Activated naive CD8-positive, alpha-beta T cell treated with anti-CD3 and anti-CD28 coated beads, Interleukin-2, amount 50 U/mL, for 16 hours (primary cell): ENCODE measurements around the gene RB1.

Experiments used
- DNase-seq: peaks from one replicate; pipeline ENCODE4 v3.0.0-alpha.2; 2020; ENCODE audit warnings: low read depth, low spot score

The RB1 gene

DNA sequence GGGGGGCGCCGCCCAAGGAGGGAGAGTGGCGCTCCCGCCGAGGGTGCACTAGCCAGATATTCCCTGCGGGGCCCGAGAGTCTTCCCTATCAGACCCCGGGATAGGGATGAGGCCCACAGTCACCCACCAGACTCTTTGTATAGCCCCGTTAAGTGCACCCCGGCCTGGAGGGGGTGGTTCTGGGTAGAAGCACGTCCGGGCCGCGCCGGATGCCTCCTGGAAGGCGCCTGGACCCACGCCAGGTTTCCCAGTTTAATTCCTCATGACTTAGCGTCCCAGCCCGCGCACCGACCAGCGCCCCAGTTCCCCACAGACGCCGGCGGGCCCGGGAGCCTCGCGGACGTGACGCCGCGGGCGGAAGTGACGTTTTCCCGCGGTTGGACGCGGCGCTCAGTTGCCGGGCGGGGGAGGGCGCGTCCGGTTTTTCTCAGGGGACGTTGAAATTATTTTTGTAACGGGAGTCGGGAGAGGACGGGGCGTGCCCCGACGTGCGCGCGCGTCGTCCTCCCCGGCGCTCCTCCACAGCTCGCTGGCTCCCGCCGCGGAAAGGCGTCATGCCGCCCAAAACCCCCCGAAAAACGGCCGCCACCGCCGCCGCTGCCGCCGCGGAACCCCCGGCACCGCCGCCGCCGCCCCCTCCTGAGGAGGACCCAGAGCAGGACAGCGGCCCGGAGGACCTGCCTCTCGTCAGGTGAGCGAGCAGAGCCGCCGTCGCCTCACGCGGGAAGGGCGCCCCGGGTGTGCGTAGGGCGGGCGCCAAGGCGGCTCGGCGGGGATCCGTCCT is at the start of gene RB1:
Gene RB1 (plus strand): TSS at position 393 of the 784 bp plus-strand sequence. CDS start 162 bp downstream, at position 555.
- DNase-seq, result peak; percentile 75

DNA sequence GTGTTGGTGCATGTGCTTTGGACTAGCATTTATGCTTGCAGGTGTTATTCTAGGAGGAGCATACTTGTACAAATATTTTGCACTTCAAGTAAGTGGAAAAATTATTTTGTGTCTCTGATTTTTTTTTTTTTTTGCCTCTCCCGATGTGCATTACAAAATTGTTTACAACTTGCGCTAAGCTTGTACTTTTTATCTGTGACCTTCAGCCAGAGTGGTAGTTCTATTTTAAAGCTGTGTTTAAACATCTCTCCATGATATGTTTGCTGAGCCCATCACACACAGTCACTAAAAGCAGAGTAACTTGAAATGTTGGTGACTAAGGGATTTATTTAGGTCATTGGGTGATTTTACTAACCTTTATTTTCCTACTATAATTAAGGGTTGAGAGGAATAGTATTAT is 49.7 kb upstream of the RB1 start:
- DNase-seq, result no peak

DNA sequence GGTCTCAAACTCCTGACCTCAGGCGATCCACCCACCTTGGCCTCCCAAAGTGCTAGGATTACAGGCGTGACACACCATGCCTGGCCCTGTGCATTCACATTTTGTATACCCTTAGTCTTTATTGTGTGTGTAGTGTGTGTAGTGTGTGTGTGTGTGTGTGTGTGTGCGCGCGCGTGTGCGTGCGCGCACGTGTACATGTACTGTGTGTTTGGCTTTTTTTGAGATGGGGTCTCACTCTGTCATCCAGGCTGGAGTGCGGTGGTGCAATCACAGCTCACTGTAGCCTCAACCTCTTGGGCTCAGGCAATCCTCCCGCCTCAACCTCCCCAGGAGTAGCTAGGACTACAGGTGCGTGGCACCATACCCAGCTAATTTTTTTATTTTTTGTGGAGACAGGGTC is 48.5 kb upstream of the RB1 start:
- no peak for DNase-seq

DNA sequence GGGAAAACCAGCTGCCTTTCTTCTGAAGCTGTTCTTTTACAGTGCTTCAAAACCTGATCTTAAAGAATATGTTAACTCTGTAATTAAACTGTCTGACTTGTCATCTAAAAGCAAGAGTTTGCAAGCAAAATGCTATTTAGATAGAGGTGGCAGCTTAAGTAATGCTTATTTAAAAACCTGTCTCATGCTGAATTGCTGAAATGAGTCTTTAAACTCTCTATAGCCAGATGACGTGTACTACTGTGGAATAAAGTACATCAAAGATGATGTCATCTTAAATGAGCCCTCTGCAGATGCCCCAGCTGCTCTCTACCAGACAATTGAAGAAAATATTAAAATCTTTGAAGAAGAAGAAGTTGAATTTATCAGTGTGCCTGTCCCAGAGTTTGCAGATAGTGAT is 47.6 kb upstream of the RB1 start:
- DNase-seq, result no peak

DNA sequence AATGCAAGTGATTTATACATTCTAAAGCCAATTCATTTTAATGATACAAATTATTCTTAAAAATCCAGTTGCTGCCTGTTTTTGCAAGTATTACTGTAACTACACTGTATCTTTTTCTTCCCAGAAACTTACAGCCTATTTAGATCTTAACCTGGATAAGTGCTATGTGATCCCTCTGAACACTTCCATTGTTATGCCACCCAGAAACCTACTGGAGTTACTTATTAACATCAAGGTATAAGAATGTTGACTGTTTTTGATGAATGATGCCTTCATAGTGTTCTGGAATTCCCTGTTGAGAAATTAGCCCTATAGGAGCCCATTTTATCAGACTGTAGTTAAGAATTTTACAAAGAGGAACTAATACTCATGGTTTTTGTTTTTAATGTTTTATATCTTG is 45.5 kb upstream of the RB1 start:
- DNase-seq, result no peak

DNA sequence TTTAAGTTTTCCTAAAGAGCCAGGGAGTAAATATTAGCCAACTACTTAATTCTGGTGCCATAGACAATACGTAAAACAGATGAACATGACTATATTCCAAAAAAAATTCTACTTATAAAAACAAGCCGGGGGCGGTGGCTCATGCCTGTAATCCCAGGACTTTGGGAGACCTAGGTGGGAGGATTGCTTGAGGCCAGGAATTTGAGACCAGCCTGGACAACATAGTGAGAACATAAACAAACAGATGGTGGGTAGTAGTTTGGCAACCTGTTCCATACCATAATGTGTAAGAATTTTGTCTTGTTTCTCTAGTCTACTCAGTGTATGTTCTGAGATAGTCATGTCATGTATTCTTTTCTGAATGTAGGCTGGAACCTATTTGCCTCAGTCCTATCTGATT is 45.1 kb upstream of the RB1 start:
- no peak for DNase-seq

DNA sequence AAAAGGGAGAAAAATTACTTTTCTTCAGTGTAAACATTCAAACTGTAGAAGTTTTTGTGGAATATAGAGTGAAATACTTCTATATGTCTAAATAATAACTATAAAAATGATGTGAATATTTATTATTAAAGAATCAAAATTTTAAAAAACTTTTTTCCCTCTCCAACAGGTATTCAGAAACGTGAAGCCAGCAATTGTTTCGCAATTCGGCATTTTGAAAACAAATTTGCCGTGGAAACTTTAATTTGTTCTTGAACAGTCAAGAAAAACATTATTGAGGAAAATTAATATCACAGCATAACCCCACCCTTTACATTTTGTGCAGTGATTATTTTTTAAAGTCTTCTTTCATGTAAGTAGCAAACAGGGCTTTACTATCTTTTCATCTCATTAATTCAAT is 42.6 kb upstream of the RB1 start:
- no peak for DNase-seq

DNA sequence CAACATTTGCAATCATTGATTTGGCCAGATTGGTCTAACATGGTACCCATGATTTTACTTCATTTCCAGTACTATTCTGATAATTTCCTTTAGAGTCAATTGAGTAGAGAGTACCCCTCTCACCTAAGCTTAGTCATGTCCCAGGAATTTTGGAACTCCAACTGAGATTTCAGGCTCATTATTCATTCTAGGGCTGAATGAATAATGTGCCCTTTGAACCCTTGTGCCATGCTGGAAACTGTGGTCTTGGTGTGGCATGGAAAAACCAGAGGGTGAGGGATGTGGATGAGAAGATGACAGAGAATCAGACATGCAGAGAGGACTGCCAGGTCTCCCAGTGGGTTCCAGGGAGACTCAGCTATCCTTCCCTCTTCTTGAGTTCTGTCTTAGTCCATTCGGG is 40.4 kb upstream of the RB1 start:
- no peak for DNase-seq

DNA sequence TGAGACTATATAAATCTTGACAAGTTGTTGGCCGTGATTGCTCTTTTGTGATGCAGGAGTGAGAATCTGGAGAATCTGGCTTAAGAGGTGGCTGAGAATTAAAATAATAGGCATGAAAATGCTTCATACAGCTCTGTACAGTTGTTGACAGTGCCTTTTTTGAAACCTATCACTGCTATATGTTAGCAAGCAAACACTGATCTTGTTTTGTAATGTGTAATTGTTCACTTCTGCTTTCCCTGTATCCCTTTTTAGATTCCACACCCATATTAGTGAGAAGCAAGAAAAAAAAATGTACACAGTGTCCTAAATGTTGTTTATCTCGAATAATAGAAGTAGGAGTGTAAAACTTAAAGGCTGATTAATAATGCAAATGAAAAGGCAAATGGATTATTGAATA is 39.5 kb upstream of the RB1 start:
- DNase-seq, result no peak

DNA sequence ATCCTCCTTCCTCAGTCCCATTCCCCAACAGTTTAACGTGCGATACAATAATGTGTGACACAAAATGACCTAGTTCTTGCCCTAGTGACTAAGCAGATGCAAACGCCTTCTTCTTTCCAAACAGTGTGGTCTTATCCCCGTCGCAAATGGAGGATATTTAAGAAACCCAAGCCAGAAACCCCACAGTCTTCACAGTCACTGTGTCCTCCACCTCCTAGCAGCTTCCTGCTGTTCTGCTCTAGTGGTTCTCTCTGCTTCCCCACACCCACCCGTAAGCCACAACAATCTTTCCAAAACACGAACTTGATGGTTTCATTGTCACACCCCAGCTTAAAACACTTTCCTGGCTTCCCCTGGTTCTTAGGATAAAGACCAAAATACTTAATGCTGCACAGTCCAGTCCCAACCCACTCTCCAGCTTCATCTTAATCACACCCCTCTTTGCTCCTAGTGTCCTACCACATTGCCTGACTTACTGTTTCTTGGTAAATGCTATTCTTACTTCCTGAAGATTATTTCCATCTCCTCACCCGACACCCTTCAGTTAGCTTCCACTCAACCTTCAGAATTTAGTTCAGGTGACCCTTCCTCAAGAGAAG is 38.2 kb upstream of the RB1 start:
- DNase-seq, result no peak

DNA sequence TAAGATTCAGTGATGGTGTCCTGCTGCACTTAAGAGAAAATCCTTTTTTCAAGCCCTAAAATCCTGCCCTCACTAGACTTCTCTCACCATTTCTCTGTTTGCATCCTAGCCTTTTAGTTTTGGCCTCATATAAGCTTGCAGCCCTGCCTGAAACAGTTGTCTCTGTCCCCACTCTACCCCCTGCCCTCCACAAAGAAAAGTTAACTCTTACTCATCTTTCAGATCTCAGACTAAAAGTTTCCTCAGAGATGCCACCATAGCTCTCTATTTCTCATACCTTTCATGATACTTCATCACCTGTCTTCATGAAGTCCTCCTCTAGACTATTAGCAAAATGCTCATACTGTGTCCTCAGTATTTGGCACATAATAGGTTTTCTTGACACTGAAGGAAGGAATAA is 37.4 kb upstream of the RB1 start:
- DNase-seq, result no peak

DNA sequence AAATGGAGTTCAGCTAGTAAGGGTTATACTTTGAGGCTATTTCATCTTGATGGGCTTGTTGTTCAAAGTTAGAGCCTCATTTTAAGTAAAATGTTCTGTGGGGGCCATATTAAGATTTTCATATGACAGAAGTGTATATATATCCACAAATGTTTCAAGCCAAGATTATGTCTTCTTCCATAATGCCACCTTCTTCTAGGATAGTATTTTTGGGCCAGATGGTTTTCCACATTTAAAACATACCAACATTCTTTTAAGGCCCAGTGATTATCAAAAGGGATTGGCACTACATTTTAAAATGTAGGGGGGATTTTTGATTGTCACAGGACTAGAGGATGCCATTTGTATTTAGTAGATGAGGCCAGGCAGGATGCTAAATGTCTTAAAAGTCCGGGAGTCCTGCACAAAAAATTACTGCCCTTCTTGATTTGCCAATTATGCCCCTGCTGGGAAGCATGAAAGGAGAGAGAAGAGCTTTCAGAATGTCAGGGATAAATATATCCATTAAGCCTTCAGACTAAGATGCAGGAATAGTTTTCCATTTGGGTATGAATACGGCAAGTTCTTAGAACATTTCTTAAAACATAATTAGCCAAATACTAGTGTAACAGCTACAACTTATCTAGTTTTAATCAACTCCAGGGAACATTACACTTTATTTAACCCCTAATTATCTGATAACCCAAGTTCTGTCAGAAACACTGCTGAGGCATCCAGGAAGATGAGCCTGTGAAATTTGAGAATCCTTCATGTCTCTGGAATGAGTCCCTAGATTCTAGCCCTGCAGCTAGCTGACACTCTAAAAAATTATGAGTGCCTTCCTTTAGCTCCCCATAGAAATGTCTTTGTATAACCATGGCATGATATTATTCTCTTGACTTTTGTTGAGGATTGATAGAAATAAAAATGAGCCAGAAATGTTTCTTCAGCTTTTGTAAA is 36.6 kb upstream of the RB1 start:
- DNase-seq, result no peak

DNA sequence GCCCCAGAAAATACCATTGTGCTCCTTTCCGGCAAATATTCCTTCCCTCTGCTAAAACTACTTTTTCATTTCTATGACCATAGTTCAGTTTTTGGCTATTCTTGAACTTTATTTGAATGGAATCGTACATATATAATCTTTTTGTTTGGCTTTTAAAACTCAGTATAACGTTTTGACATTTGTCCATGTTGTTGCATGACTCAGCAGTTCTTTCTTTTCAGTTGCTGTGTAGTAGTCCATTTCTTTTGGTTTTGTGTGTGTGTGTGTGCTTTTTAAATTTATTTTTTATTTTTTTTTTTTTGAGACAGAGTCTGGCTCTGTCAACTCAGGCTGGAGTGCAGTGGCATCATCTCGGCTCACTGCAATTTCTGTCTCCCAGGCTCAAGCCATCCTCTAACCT is 35.5 kb upstream of the RB1 start:
- no peak for DNase-seq

DNA sequence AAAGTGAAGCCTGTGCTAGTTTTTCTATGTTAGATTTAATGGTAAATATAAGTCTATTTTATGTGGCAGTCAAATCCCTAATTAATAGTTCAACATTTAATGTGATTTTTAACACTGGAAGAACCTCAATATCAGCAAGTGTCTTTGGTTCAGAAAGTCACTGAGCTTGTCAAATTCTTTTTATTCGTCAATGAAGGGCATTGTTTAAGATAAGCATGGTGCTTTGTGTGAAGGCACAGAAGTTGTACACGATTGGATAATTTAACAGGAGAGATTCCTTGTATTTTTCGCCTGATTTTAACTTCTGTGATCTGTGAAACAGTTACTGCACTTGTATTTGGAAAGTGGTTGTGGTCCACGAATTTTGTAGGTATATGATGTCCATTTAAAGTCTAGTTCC is 30.2 kb upstream of the RB1 start:
- no peak for DNase-seq

DNA sequence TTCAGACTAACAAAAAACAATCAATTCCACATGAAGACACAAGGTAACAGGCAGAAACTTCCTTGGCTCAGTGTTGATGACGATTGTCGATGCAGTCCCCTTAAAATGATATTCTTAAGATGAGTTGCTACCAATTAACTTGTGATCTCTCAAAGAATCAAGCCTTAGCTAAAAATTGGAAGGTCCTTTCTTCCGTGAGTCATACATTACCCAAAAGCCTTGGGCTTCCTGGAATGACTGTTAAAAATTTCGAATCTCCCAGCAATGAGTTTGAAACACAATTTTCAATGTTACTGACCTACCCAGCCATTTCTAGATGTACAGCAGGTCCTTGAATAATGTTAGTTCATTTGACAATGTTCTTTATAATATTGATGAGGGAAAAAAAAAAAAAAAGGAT is 28.0 kb upstream of the RB1 start:
- DNase-seq, result no peak

DNA sequence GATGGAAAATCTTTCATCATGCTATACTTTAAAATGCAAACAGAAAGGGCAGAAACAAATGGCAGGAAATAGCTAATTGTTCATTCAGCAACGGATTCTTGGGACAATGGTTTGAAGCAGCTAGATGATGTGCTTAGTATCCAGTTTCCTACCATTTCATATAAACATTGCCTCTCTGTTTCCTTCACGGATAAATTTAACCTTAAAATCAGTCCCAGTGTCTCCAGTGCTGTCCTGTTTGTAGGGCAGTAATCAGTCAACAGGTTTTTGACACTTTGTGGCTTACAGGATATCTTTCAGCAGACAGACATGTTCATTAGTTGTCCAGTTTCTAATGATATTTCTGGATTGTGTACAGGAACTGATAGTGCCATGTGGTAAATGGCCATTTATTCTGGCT is 24.7 kb upstream of the RB1 start:
- DNase-seq, result no peak

DNA sequence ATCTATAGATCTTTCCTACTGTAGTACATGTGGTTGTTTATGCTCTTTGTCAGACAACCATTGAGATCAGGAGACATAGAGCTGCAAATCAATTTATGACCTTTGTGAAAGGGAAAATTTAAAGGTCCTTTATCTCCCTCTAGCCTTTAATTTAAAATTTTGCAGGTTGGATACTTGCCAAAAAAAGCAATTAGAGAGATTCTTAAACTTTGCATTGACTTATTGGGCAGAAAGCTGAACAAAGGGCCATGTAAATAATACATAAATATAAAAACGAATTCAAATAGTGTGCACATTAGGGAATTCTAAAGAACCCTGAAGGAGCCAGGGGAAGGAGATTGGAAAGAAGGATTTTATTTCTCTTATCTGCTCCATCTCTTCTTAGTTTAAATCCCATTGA is 22.0 kb upstream of the RB1 start:
- DNase-seq, result no peak

DNA sequence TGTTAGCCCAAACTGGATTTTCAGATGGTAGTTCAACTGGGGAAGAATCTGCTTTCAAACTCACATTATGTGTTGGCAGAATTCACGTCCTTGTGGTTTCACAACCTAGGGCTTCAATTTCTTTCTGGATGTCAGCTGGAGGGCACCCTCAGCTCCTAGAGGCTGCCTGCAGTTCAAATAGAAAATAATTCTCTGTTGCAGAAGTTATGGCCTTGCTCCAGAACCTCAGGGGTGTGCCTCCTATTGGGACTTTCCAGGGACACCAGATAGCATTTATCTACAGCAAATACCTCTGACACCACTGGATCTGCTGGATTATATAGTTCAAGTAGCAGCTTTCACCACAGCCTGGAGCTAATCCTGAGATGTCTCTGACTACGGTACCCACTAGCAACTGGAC is 11.8 kb upstream of the RB1 start:
- DNase-seq, result no peak

DNA sequence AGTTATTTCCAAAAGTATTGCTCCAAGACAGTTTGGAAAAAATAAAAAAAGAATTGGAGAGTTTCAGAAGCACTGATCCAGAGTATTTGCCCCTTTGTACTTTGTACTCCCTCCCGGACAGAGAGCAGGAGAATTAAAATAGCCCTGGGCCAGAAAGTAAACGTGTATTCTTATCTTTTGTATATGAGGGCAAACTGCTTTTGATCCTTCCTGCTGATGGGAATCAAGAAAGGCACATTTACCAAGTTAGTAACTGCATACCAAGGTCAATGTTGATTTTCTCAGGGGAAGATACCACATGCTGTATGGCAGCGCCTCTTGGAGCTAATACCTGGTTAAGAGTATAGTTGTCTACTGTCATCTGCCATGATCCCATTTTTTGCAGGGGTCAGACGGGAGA is 10.9 kb upstream of the RB1 start:
- no peak for DNase-seq

DNA sequence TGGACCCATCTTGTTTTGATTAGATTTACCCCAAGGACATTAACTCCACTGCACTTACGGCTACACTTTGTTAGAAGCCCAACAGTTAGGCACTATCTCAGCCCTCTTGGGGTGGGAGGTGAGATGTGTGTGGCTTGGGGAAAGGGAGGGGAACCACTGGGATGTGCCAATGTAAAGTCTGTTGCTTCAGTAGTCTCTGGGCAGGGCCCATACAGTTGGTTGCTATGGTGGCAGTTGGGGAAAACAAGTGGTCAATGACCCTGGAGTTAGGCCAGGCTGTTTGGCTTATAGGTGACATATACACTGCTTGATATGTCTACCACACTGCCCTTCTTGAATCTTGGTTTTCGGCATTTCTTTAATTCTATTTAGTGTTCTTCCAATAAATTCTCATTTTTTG is 8.9 kb upstream of the RB1 start:
- DNase-seq, result no peak

DNA sequence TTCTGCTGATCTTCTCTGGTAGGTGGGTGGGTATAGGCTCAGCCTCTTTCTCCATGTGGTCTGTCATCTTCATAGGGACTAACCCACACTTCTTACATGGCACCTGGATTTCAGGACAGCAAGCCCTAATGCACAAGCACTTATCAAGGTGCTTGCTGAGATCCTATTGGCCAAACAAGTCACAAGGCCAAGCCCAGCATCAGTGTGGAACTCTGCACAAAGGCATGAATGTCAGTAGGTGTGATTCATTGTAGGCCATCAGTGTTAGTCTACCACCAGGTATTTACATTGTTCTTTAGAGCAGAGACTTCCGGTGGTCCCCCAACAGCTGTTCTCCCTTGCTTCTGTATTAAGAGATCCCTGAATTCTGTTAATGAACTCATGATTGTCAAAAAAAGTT is 8.3 kb upstream of the RB1 start:
- no peak for DNase-seq

DNA sequence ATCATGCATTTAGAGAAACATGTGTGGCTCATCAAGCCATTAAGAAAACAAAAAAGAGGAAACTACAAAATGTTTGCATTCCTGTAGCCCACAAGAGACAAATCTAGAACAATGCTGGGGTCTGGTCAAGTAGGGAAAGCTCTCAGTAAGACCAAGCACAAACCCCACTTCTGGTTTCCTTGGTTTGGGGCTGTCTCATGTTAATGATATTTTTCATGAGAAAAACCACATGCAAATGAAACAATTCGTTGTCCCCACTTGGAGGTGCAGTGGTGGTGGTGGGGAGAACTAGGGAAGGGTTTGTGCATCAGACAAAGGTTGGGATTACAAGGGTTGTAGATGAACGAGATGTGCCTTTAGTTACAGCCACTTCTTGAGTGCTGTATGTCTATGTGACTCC is 7.0 kb upstream of the RB1 start:
- no peak for DNase-seq
